GM19328 (cell line): ENCODE results near the gene FSD2.
"Not testable (repeated sequence)": the region's sequence is repeated elsewhere in the genome, so short reads cannot be mapped to it uniquely, and the experiment has no call there.

Experiments used
- ATAC-seq: cut with Tn5 transposase; IDR thresholded peaks from one replicate; pipeline ENCODE4 v1.9.1; 2021; ENCODE audit warnings: mild to moderate bottlenecking, moderate library complexity; ENCODE audit not compliant: unreplicated experiment

FSD2 gene

GRCh38 chr15:82748315-82748714 is 57.6 kb downstream of the FSD2 start:
- ATAC-seq, result no peak

DNA sequence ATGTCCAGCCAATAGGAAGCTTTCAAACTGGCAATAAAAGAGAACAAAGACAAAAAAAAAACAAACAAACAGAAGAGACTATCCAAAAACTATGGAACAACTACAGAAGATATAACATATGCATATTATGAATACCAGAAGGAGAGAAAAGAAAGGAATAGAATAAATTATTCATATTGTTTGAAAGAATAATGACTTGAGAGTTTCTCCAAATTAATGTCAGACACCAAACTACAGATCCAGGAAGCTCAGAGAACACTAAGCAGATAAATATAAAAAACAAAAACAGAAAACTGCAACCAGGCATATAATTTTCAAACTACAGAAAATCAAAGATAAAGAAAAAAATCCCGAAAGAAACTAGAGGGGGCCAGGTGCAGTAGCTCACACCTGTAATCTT is 62.1 kb downstream of the FSD2 start:
- ATAC-seq, result no peak

DNA sequence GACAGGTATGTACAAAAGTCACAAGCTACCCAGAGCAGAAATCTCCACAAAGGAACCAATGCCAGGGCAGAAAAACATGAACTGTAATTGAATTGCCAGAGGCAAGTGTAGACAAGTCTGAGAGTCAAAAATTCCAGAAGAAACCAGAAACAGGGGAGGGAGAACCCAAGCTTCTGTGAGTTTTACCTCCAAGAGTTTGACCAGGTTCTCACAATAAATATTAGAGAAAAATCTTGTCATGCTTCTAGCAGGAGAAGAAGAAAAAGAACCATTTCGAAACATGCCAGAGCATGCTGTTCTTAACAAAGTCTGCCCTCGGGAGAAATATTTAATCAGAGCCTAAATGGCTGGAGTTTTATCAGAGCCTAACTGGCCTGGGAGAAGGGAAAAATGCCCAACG is 63.7 kb downstream of the FSD2 start:
- no peak for ATAC-seq

DNA sequence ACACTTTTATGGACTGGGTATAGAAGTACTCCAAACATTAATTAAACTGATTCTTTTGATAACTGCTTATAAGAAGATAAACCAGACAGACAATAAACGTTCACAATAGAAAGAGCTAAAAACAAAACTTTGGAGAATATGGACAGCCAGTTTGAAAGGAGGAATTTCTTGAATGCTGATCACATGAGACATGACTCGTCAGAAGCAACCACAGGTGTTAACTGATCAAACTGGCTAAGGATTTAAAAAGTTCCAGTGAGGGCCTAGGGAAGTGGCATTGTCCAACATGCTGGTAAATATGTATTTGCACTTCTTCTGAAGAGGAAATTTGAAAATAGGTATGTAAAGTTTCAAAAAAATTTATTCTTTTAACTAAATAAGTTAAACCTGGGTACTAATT is 66.8 kb downstream of the FSD2 start:
- ATAC-seq, result no peak

DNA sequence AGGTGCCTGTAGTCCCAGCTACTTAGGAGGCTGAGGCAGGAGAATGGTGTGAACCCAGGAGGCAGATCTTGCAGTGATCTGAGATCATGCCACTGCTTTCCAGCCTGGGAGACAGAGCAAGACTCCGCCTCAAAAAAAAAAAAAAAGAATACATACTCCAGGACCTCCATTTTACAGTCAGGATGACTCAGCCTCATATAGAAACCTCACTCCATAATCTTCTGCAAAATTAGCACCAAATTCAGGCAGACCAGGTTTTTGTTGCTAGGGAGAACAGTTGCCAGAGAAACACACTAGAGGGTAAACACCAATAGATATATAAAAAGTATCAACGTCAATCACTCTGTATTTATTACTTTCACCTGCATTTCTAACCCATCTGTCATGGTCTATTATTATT is 67.9 kb downstream of the FSD2 start:
- ATAC-seq, result no peak

GRCh38 chr15:82731527-82731926 is 74.3 kb downstream of the FSD2 start:
- no peak for ATAC-seq

DNA sequence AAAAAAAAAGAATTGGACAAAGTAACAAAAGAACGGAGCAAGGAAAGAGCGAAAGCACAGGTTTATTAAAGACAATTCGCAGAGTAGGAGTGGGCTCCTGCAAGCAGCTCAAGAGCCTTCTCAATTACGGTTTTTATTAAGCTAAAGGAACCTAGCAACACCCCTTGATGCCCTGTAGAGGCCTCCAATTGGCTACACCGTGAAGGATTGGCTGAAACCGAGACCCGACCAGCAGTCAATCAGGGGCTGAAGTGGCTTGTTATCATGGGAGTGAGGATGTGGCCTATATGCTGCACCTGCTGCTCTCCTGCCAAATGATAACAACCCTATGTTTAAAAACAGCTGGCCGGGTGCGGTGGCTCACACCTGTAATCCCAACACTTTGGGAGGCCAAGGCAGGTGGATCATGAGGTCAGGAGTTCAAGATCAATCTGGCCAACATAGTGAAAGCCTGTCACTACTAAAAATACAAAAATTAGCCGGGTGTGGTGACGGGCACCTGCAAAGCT is 75.8 kb downstream of the FSD2 start:
- ATAC-seq, result no peak

DNA sequence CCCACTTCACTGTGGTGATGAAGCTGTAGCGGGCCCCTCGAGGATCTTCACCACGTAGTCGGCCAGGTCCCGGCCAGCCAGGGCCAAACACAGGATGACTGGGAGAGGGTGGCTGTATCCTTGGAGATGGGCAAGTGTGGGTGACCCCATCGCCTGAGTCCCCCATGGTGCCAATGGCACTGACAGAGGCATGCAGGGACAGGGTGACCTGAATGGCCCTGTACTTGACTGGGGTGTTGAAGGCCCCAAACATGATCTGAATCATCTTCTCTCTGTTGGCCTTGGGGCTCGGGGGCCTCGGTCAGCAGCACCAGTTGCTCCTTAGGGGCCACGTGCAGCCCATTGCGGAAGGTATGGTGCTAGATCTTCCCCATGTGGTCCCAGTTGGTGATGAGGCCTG is 79.1 kb downstream of the FSD2 start:
- no peak for ATAC-seq

DNA sequence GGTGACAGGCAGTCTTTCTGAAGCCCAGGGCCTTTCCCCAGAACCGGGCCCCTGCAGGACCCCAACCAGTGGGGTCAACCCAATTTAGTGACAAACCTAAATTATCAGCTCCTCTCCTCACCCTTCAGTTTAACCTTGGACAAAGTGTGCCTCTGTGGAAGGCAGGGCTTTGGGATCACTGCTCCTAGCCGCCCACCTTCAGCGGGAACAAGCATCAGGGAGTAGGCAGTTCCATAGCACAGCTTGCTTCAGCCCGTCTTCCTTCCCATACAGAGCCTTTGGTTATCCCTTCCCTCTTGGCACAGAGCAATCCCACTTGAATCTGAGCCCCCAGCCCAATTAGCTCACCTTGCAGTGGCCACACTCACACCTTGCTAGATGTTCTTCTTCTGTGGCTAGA is 90.9 kb downstream of the FSD2 start:
- ATAC-seq, result no peak

DNA sequence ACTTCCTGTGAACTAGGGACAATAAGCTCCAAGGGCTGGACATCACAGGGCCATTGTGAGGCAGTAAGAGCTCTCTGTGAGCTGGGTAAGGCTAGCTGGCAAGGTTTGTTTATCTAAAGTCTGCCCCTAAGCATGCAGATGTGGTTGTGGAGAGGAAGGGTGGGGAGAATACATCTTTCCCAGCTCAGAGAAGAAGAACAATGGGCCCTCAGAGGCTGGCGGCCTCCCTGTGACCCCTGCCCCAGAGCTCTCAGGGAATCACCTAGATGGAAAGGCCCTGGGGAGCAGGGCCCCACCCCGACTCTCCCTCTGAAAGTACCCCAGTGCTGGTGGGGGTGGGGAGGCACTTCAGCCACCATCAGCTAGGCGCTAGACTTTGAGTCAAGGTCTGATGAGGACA is 91.9 kb downstream of the FSD2 start:
- ATAC-seq, result no peak

- no peak for ATAC-seq
Observed at GRCh38 chr15:82712036-82712435, 93.8 kb downstream of the FSD2 start.

DNA sequence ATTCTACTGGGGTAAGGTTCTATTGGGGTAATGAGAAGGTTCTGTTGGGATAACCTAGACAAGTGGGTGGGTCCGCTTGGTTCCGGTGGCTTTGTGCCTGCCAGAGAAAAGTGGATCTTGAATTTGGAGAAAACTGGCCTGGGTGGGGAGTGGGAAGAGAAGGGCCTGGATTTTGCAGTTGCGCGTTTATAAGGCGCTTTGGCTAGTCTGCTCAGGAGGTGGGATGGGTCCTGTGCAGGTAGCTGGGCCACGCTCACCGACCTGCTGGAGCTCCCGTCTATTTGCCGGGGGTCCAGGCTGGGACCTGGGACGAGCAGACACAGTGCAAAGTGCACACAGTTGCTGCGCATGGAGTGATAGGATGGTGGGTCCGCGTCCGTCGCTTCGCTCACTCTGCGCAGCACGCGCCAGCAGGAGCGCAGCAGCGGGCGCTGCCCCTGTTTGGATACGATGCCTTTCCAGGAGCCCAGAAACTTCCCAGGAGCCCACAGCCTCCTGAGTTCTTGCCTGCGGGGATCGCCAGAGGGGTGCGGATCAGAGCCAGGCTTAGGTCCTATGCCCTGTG is 94.9 kb downstream of the FSD2 start:
- no peak for ATAC-seq

- ATAC-seq, result no peak
Observed at GRCh38 chr15:82710208-82710555, 95.7 kb downstream of the FSD2 start.

DNA sequence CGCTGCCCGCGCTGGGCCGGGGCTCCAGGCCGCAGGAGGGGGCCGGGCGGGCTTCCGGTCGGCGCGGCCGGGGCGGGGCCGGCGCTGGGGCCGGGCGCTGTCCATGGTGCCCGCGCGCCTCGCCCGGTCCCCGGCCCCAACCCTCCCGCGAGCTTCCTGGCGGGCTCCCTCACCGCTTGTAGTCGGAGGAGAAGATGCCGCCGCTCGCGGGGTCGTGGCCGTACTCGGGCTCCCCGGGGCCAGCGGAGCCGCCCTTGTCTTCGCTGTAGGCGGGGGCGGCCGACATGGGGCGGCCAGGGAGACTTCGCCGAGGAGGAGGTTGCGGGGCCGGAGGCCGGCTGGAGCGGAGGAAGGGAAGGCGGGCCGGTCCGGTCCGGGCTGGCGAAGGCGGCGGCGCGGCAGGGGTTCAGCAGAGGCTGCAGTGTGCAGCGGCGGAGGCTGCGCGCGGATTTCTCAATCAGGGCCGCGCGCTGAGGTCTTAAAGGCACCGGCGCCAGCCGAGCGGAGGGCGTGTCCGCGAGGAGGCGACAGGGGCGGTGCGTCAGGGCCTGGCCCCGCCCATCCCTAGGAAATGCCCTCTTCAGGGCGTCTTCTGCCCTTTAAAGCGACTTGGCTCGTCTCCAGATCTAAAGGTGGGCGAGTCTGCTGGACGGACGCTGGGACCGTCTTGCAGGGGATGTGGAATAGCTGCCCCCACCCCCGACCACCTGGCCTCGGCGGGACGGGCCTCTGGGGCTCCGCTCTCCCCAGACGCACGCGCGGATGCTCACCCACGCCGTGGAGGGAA is 96.3 kb downstream of the FSD2 start, which contains the start of gene AP3B2:
AP3B2 (minus strand) TSS at position 455 of the 787 bp plus-strand sequence; CDS start at position 286, 169 bp downstream.
- peak; percentile 90 for ATAC-seq

GRCh38 chr15:82709081-82709420 is 96.8 kb downstream of the FSD2 start:
- no peak for ATAC-seq

DNA sequence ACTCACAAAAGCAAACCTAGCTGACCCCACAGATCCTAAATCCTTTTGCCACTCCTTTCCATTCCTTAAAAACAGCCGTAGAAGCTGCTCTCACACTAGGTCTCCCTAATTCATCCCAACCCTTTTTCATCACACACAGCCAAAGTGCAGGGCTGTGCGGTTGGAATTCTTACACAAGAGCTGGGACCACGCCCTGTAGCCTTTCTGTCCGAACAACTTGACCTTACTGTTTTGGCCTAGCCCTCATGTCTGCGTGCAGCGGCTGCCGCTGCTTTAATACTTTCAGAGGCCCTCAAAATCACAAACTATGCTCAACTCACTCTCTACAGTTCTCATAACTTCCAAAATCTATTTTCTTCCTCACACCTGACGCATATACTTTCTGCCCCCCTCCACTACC is 100.0 kb downstream of the FSD2 start:
- ATAC-seq, result not testable (repeated sequence)
